ENCODE results near the gene WDR93.

GRCh38 chr15:89740137-89740536, 49.5 kb downstream of the WDR93 start:
- TF ChIP-seq CTCF (IDR thresholded peaks at IDR 0.05) (peak; percentile 92 to 96 (median 94)), EP300 (IDR thresholded peaks at IDR 0.05; ENCODE audit: low read depth) (no peak), POLR2A (IDR thresholded peaks at IDR 0.05) (no peak), POLR2AphosphoS5 (IDR thresholded peaks at IDR 0.05) (no peak)
